ENCODE results near the gene RASSF4. TPM values are rescaled to one million over a fixed set of nuclear protein-coding genes. Genes with fewer than 3 reads are reported as not detected.

RASSF4 gene
- polyA plus RNA-seq, 1 donor (not counting 4 experiments of a cell fraction or from before 2014, with no cell fraction given): 0.20 TPM

DNA sequence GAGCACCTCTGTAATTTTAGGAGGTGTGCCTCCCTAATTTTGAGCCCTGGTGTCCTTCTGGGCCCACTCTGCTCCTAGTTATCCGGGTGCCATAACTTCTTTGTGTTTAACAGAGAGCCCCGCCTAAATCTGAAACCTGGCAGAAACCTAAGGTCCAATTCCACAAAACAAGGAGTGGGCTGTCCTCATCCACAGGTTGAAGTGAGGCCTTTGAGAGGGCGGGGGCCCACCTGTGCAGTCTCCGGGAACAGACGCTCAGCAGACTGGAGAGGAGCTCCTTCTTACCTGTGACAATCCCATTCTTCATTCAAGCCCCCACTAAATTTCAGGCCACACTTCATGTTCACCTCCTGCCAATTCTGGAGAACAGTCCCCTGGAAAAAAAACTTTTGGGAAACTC is 37.6 kb upstream of the RASSF4 start:
- H3K4me2 ChIP-seq (ENCODE audit: control insufficient read depth, extremely low read depth, insufficient read depth, low read depth, low read length): no peak overlapping the region
- no peaks in the 10 kb centered on the region for H3K36me3 ChIP-seq (ENCODE audit: control insufficient read depth in 2 of 2, extremely low read depth in 1 of 2, insufficient read depth in 2 of 2, low read length in 2 of 2)
- no peaks in the 10 kb centered on the region for H3K9me3 ChIP-seq (ENCODE audit: control insufficient read depth, low read depth, low read length)
- no peak overlapping the region for H3K9ac ChIP-seq (ENCODE audit: control insufficient read depth, extremely low read depth, insufficient read depth, low read length)
- dilution Hi-C loops (cut with MboI; ENCODE audit: extremely low pct_ligation_motif_present, low sequenced_read_pairs): no loop called here
- no peaks in the 10 kb centered on the region for H3K4me1 ChIP-seq (ENCODE audit: control insufficient read depth, extremely low read depth, insufficient read depth, low read length)
- H3K4me3 ChIP-seq (ENCODE audit: control insufficient read depth in 2 of 3, extremely low read depth in 1 of 3, insufficient read depth in 2 of 3, low read depth in 1 of 3, low read length in 3 of 3): no peak overlapping the region
- H3K27me3 ChIP-seq (ENCODE audit: control insufficient read depth, extremely low read depth, insufficient read depth, low read length): no peaks in the 10 kb centered on the region
- H3K27ac ChIP-seq (ENCODE audit: control insufficient read depth, insufficient read depth, low read length): no peak overlapping the region
- no peaks in the 10 kb centered on the region for H3K9me1 ChIP-seq (ENCODE audit: control insufficient read depth, extremely low read depth, insufficient read depth, low read length)
- DNase-seq (ENCODE audit: low read depth, low spot score) (no peak), FAIRE-seq (no peak)
- H4K20me1 ChIP-seq (ENCODE audit: control insufficient read depth, extremely low read depth, insufficient read depth, low read length): no peaks in the 10 kb centered on the region
- TF ChIP-seq EZH2 (IDR thresholded peaks at IDR 0.05; ENCODE audit: low read length) (no peak), CTCF (optimal IDR thresholded peaks at IDR 0.05 in 1 of 3, IDR thresholded peaks at IDR 0.05 in 1 of 3, conservative IDR thresholded peaks at IDR 0.05 in 1 of 3; ENCODE audit: extremely low read depth in 1 of 3, insufficient read depth in 2 of 3, low read length in 3 of 3) (no peak)
- no peak overlapping the region for H2AFZ ChIP-seq (ENCODE audit: control insufficient read depth, low read length)
- H3K79me2 ChIP-seq (ENCODE audit: control insufficient read depth, insufficient read depth, low read length): no peaks in the 10 kb centered on the region

DNA sequence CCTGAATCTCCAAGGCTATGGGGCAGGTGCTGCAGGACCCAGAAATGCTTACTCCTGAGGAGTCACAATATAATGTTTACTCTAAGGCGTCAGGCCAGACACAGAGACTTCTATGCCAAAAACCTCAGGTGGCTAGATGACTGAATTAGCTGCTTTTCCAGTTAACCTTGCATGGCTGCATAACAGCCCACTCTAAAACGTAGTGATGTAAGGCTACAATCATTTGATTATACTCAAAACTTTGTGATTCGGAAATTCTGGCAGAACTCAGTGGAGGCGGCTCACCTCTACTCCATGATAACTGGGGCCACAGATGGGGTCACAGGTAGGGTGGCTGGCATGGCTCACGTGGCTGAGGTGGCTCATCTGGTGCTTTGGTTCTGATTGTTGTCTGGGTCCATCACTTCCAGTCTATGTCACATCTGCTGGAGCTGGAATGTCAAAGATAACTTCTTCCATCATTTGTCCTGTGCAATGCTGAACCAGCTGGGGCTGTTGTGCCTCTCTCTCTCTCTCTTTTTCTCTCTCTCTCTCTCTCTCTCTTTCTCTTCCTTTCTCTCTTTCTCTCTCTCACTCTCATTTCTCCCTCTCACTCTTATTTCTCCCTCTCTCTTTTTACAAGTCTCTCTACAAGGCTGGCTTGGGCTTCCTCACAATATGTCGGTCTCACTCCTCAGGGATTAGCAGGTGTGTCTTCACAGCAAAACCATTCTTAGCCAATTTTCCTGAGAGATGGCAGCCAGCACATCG is 36.6 kb upstream of the RASSF4 start:
- no peaks in the 10 kb centered on the region for H3K9me3 ChIP-seq (ENCODE audit: control insufficient read depth, low read depth, low read length)
- dilution Hi-C loops (cut with MboI; ENCODE audit: extremely low pct_ligation_motif_present, low sequenced_read_pairs): no loop called here
- no peaks in the 10 kb centered on the region for H3K79me2 ChIP-seq (ENCODE audit: control insufficient read depth, insufficient read depth, low read length)
- no peak for DNase-seq (ENCODE audit: low read depth, low spot score)
- no peak overlapping the region for H3K4me3 ChIP-seq (ENCODE audit: control insufficient read depth in 2 of 3, extremely low read depth in 1 of 3, insufficient read depth in 2 of 3, low read depth in 1 of 3, low read length in 3 of 3)
- H3K27ac ChIP-seq (ENCODE audit: control insufficient read depth, insufficient read depth, low read length): no peak overlapping the region
- no peak overlapping the region for H3K9ac ChIP-seq (ENCODE audit: control insufficient read depth, extremely low read depth, insufficient read depth, low read length)
- no peak for FAIRE-seq
- H3K4me2 ChIP-seq (ENCODE audit: control insufficient read depth, extremely low read depth, insufficient read depth, low read depth, low read length): no peak overlapping the region
- H3K27me3 ChIP-seq (ENCODE audit: control insufficient read depth, extremely low read depth, insufficient read depth, low read length): no peaks in the 10 kb centered on the region
- no peak for TF ChIP-seq CTCF (optimal IDR thresholded peaks at IDR 0.05 in 1 of 3, IDR thresholded peaks at IDR 0.05 in 1 of 3, conservative IDR thresholded peaks at IDR 0.05 in 1 of 3; ENCODE audit: extremely low read depth in 1 of 3, insufficient read depth in 2 of 3, low read length in 3 of 3)
- TF ChIP-seq EZH2 (IDR thresholded peaks at IDR 0.05; ENCODE audit: low read length): no peak
- H3K4me1 ChIP-seq (ENCODE audit: control insufficient read depth, extremely low read depth, insufficient read depth, low read length): no peaks in the 10 kb centered on the region
- no peaks in the 10 kb centered on the region for H3K36me3 ChIP-seq (ENCODE audit: control insufficient read depth in 2 of 2, extremely low read depth in 1 of 2, insufficient read depth in 2 of 2, low read length in 2 of 2)
- no peak overlapping the region for H2AFZ ChIP-seq (ENCODE audit: control insufficient read depth, low read length)
- H4K20me1 ChIP-seq (ENCODE audit: control insufficient read depth, extremely low read depth, insufficient read depth, low read length): no peaks in the 10 kb centered on the region
- H3K9me1 ChIP-seq (ENCODE audit: control insufficient read depth, extremely low read depth, insufficient read depth, low read length): no peaks in the 10 kb centered on the region
